GM18505 (cell line): Measurements from ENCODE around the gene PLK2.

ENCODE experiments used
- ATAC-seq: cut with Tn5 transposase; IDR thresholded peaks from one replicate; pipeline ENCODE4 v1.9.1; 2021; ENCODE audit not compliant: unreplicated experiment
- POLR2A ChIP-seq: IDR thresholded peaks from 4 replicates; pipeline ENCODE4 v1.6.1; 2011; ENCODE audit warnings: borderline replicate concordance; ENCODE audit not compliant: insufficient read depth, insufficient read length; ENCODE audit errors: extremely low read depth

Gene PLK2

GRCh38 chr5:58451732-58452565, 7.9 kb downstream of the PLK2 start:
- TF ChIP-seq POLR2A, result no peak
- ATAC-seq, result no peak

DNA sequence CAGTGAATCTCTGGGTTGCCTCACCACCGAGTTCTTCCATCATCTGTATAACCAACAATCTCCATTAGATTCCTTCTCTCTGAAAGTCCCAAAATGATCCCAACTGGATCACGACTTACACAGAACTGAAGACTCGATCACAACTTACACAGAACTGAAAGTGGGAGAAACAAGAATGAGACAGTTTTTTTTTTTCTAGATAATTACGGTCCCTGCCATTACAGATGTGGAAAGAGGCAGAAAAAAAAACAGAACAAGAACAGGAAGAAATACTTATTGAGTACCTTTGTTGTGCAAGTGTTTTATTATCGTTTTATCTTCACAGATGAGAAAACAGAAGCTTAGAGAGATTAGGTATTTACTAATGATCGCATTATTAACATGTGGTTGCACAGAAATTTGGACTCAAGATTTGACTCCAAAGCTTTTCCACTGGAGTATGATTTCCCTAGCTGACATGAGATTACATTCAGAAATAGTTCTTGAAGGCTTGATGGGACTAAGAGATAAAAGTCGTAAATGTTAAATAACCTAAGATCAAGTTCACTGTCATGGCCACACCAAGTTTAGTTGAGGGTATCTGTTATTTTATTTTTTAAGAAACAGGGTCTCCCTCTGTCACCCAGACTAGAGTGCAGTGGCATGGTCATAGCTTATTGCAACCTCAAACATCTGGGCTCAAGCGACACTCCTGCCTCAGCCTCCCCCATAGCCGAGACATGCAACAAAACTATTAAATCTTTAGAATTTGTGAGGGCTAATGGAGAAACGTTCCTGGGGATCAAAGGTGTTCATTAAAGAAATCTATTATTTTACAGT, 8.9 kb downstream of the PLK2 start:
- TF ChIP-seq POLR2A, result no peak
- ATAC-seq, result no peak

DNA sequence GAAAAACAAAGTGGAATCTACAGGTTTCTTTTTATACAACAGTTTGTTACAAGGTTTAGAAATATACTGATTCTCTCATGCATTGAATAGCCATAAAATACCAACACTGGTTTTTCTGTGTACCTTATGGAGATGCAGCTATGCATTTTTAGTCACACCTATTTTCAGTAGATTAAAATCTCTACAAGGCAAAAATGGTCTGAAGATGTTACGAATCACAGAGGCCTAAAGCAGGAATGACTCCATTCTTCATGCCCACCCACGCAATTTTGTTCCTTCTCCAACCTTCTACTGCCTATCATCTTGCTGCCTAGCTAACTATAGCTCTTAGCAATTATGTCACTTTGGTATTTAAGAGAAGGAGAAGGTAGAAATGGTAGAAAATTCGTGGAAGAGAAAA, 9.9 kb downstream of the PLK2 start:
- TF ChIP-seq POLR2A, result no peak
- ATAC-seq, result no peak

GRCh38 chr5:58447226-58447625, 12.7 kb downstream of the PLK2 start:
- TF ChIP-seq POLR2A, result no peak
- ATAC-seq, result no peak

DNA sequence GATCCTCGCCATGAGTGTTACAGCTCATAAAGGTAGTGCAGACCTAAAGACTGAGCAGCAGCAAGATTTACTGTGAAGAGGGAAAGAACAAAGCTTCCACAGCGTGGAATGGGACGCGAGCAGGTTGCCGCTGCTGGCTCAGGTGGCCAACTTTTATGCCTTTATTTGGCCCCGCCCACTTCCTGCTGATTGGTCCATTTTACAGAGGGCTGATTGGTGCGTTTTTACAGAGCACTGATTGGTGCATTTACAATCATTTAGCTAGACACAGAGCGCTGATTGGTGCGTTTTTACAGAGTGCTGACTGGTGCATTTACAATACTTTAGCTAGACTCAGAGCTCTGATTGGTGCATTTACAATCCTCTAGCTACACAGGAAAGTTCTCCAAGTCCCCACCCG, 13.9 kb downstream of the PLK2 start:
- TF ChIP-seq POLR2A, result no peak

GRCh38 chr5:58444805-58445204, 15.1 kb downstream of the PLK2 start:
- TF ChIP-seq POLR2A, result no peak
- no peak for ATAC-seq

More for the DNA sequence above, 13.9 kb downstream of the PLK2 start:
- no peak for ATAC-seq

GRCh38 chr5:58440901-58441460, 18.9 kb downstream of the PLK2 start:
- no peak for ATAC-seq
- no peak for TF ChIP-seq POLR2A

DNA sequence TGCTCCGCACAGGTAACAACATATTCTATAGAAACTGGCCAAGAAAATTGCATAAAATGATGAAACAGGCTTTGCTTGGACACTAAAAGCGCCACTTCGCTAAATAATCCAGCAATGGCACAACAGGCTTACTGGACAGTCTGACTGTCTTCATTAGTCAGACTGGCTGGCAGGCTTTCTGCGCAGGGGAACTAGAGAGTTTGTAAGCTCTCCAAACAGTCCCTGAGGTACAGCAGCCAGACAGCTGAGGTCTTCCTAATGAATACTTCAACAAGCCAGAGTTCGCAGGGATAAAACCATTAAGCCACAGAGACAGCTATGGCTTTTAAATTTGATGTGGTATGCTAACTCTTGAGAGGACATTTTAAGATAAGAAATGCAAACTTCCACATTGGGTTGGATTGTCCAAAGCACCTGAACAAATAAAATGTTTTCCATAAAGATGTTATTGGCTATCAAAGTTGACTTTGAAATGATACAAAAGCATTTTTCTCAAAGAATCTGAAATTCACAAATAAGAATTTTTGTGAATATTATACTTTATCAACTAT, 20.7 kb downstream of the PLK2 start:
- TF ChIP-seq POLR2A, result no peak
- ATAC-seq, result no peak

- TF ChIP-seq POLR2A, result no peak
- no peak for ATAC-seq
Observed at GRCh38 chr5:58437661-58438060, 22.2 kb downstream of the PLK2 start.

DNA sequence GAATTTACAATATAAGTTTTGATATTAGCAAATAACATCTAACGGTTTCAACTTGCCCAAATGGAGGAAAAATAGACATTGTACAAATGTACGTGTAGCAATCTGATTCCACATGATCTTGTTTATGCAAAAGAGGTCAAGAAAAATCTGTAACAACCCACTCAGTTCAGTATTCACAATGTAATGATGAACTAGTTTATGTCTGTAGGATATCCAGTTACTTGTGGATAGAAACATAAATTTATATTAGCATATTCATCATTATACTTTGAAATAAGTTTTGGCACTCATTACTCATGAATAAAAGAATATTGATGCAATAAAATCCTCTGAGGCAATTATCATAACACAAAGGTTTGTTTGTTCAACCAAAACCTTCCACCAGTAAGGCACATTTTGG, 28.1 kb downstream of the PLK2 start:
- ATAC-seq, result no peak
- no peak for TF ChIP-seq POLR2A

DNA sequence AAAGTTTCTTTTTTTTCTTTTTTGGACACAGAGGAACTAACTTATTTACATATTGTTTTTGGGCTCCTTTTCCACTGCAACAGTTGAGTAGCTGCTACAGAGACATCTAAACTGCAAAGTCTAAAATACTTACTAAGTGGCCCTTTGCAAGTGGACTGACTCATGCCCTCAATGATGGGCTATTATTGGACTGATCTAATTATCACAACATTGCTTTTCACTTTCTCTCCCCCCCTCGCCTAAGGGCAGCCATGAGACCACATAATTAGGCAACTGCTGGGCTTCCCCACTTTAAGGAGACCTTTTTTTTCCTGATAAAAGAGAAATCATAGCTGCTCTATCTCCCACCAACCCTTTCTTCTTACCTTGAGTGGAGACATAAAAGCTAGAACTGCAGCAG, 47.0 kb downstream of the PLK2 start:
- no peak for ATAC-seq
- TF ChIP-seq POLR2A, result no peak

GRCh38 chr5:58412081-58412480, 47.8 kb downstream of the PLK2 start:
- TF ChIP-seq POLR2A, result no peak
- ATAC-seq, result no peak

DNA sequence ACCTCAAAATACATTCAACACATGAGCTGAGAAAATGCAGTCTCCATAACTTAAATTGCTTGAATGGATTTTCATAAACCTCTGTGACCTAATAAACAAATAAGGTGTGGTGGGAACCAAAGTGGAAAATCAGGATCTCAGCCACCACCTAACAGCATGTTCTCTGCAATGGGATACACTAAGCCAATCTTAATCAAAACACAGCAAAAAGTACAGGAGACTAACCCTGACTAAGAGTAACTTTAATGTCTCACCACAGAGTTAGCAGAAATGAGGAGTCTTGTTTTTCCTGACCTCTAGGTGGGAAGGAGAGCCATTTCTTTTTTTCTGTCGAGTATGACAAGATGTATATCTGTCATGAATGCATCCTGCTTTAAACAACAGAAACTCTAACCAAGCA, 48.5 kb downstream of the PLK2 start:
- TF ChIP-seq POLR2A, result no peak
- ATAC-seq, result no peak

- TF ChIP-seq POLR2A, result no peak
- ATAC-seq, result no peak
Observed at GRCh38 chr5:58410441-58410840, 49.4 kb downstream of the PLK2 start.

GRCh38 chr5:58407042-58407719, 52.7 kb downstream of the PLK2 start:
- ATAC-seq, result no peak

More at GRCh38 chr5:58407042-58407719, 52.7 kb downstream of the PLK2 start:
- no peak for TF ChIP-seq POLR2A
